GM23338 (cell line): ENCODE data around the gene ZYG11B.

Source experiments
- EZH2 ChIP-seq: fragments of 200-600 bp; sonication (generic); IDR thresholded peaks from one replicate; pipeline ENCODE4 v1.8.0; 2017; ENCODE audit warnings: antibody characterized with exemption, mild to moderate bottlenecking, low read depth; ENCODE audit not compliant: unreplicated experiment
- TF ChIP-seq, protein P1 (sequence below), 2 experiments: fragments of 200-600 bp in 1 of 2; sonication (generic) in 1 of 2; conservative IDR thresholded peaks; 2 replicates each; pipeline versions ENCODE4 v1.5.1 to v1.6.1; 2016 to 2017; ENCODE audit warnings: antibody characterized with exemption in 2 of 2, low read depth in 2 of 2, mild to moderate bottlenecking in 2 of 2, moderate library complexity in 1 of 2

DNA sequence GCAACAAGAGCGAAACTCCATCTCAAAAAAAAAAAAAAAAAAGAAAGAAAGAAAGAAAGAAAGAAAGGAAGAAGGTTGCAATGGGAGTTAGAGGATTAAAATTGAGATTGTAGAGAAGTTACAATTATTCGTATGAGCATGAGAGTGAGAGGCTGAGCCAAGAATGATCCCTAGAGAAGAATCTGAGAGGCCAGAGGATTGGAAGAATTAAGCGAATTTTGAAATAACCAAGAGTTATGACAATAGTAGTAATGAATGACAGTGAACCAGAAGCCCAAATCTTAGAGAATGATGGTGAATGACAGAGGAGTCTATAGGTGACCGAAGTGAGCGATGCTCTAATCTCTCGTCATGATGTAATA, 369 bp upstream of the ZYG11B start:
- TF ChIP-seq, protein P1, sequence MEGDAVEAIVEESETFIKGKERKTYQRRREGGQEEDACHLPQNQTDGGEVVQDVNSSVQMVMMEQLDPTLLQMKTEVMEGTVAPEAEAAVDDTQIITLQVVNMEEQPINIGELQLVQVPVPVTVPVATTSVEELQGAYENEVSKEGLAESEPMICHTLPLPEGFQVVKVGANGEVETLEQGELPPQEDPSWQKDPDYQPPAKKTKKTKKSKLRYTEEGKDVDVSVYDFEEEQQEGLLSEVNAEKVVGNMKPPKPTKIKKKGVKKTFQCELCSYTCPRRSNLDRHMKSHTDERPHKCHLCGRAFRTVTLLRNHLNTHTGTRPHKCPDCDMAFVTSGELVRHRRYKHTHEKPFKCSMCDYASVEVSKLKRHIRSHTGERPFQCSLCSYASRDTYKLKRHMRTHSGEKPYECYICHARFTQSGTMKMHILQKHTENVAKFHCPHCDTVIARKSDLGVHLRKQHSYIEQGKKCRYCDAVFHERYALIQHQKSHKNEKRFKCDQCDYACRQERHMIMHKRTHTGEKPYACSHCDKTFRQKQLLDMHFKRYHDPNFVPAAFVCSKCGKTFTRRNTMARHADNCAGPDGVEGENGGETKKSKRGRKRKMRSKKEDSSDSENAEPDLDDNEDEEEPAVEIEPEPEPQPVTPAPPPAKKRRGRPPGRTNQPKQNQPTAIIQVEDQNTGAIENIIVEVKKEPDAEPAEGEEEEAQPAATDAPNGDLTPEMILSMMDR (conservative IDR thresholded peaks at IDR 0.05; ENCODE audit: low read depth in 2 of 2) = no peak
- no peak for TF ChIP-seq EZH2
